NB4 (cell line): Measurements from ENCODE around the gene GSX2.

ENCODE experiments used
- CTCF ChIP-seq: IDR thresholded peaks from one replicate; pipeline ENCODE4 v1.5.1; 2012; ENCODE audit warnings: low read depth, low read length
- POLR2A ChIP-seq: IDR thresholded peaks from 2 replicates; pipeline ENCODE4 v1.6.1; 2011; ENCODE audit warnings: mild to moderate bottlenecking; ENCODE audit not compliant: insufficient read length; ENCODE audit errors: extremely low read depth

GRCh38 chr4:54100595-54101189, 729 bp downstream of the GSX2 start:
- TF ChIP-seq CTCF (no peak), POLR2A (no peak)
